Stimulated activated naive CD4-positive, alpha-beta T cell (primary cell): ENCODE results near the gene IKZF1.
A peak's percentile ranks its signal among the peaks of the same experiment; 100 is the strongest.

ENCODE experiments used
- DNase-seq, 6 experiments: peaks; one replicate each; lab custom pipeline; 2025; lab: John Stamatoyannopoulos, UW

IKZF1 gene

DNA sequence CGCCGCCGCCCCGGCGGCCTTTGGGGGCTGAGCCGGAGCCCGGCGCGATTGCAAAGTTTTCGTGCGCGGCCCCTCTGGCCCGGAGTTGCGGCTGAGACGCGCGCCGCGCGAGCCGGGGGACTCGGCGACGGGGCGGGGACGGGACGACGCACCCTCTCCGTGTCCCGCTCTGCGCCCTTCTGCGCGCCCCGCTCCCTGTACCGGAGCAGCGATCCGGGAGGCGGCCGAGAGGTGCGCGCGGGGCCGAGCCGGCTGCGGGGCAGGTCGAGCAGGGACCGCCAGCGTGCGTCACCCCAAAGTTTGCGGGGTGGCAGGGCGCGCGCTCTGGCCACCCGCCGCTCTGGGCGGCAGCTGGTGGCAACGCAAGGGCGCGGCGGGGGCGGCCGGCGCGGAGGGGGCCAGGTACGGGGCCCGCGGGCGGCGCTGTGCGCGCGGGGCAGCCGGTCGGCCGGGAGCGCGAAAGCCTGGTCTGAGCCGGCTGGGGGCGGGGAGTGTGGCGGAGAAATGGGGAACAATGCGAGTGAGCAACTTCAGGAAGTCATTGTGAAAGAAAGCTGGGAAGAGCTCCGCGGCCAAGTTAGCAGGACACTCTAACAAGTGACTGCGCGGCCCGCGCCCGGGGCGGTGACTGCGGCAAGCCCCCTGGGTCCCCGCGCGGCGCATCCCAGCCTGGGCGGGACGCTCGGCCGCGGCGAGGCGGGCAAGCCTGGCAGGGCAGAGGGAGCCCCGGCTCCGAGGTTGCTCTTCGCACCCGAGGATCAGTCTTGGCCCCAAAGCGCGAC is at the start of gene IKZF1:
TSS of gene IKZF1 (plus strand) at position 588 of the 782 bp plus-strand sequence. CDS start 14,346 bp downstream, outside the sequence.
- peak in 5 of 6 experiments; percentile 38 to 70 (median 63) for DNase-seq

DNA sequence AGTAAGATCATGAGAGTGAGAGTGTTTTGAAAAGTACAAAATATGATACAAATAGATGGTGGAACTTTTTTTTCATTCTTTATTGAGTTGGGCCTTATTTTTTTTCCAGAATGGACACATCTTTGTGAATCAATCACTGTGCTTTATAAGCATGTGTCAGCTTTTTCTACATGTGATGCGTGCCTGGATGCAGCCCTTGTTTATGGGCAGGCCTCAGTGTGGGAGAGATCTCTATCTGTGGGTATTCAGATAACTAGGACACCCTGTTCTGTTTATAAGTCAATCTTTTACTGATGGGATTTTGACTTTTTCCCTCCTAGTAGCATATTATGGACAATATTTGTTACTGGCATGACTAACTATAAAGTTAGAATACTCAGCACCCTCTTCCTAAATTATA is 42.9 kb upstream of the IKZF1 start:
- no peak for DNase-seq

DNA sequence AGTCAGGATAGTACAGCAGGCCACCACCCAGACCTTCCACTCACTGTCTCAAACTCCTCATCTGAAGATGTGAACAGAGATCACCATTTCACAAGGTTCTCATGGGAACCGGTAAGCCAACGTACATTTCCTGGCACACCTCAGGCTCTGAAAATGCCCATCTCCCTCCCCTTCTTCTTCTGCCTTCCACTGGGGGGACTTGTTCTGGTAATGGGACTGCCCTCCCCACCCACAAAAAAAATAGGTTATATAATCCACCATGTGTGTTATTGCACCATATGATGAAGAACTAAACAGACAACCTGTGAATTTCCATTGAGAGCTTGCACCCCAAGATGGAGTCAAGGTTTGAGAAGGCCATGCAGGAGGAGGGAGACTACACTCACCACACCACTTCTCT is 42.1 kb upstream of the IKZF1 start:
- no peak for DNase-seq

DNA sequence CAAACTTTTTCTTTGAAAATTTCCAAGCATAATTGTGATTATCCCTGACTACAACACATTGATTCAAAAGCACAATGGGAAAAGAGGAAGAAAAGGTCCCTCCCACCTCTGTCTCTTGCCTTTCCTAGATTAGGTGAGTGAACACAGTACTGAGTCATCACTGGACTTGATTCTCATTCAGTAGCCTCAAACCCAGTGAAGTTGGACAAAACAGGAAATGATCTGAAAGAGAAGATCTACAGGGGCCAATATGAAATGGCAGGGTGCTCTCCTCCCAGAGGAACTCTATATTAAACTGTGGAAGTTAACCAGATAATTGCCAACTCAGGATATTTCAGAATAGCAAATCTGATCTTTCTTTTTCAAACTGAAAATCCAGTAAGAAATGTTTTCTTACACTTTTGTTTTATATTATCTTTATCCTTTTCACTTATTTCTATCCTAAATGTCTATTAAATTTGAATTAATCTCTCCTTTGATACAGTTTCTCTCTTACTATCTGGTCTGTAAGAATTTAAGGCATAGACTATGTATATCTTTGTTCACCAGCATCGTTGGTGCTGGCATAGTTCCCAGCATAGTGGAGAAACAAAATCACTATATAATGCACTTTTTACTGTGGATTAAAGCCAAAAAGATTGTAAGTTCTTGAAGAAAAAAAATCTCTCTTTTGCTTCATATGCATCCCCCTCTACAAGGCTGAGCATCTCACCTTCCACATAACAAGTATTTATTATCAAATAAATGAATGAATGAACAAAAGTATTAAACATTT is 41.4 kb upstream of the IKZF1 start:
- DNase-seq: no peak

DNA sequence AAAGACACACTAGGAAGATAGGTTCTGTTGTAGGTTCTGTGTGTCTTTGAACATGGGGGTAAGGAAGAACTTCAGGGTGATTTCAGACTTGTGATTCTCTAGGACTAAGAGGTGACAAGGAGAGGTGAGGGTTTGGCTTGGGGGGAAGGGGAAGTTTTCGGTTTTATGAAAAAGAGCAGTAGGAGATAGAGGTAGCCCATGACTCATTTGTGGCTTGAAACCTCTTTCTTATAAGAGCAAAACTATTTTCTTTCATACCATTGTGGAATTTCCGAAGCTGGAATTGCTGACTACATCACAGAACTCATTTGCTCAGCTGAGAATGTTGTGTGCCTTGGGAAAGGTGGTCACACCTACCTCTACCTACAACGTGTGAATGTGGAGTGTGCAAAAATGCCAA is 39.6 kb upstream of the IKZF1 start:
- DNase-seq: no peak

DNA sequence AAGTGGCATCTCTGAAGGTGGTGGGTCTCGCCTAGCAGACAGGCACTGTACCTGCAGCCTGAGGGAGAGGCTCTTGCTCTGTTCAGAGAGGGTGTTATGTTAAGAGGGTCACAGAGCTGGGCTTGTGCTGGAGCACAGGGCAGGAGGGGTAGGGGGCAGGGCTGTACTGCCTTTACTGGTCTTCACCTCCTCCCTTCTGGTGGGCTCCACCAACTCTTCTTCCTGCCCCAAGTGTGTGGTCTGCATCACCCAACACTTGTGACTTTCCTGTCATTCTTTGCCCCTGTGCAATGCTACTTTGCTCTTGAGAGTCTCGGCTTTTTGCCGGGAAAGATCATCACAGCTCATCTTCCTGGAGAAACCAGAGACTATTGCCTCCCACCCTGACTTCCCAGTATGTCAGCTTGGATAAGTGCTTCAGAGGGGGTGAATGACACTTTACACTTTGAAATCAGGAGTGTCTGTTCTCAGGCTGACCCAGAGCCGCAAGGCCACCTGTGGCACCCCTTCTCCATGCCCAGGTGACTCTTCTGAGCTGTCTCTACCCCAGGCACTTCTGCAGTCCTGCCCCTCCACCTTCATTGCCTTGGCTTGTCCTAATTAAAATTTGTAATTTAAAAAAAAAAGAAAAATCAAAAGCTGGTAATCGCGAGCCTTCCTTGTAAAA is 38.4 kb upstream of the IKZF1 start:
- DNase-seq: no peak

DNA sequence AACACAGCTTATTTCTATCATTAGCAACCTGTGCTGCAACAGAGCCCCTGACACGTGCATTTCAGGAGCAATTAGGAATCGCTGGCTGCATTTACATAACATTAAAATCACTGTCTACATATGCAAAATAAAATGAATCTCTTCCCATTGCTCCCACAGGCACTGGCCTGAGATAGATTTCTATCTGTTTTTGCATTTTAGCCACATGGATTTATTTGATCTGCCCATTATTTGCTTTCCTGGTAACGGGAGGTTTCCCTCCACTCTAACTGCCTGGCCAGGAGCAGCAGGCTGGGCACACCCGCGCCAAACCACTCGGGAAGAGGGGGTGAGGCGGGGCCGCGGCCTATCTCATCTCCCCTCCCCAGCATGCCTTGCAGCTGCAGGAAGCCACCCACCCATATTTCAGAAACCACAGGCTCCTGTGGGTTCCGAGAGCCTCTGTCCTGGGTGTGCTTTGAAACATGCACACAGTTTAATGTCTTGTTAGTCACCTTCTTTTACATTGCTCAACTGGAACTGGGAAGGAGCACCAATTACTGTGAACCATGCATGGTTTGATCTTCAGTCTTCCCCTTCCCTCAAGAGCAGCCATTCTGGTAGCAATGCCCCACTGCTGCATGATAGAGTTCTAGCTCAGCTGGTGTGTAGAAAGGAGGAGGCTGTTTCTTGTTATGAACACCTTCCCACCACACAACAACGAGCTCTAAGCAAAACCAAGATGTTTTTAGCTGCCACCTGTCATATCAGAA is 37.7 kb upstream of the IKZF1 start:
- DNase-seq: peak; percentile 45 to 85 (median 65)

DNA sequence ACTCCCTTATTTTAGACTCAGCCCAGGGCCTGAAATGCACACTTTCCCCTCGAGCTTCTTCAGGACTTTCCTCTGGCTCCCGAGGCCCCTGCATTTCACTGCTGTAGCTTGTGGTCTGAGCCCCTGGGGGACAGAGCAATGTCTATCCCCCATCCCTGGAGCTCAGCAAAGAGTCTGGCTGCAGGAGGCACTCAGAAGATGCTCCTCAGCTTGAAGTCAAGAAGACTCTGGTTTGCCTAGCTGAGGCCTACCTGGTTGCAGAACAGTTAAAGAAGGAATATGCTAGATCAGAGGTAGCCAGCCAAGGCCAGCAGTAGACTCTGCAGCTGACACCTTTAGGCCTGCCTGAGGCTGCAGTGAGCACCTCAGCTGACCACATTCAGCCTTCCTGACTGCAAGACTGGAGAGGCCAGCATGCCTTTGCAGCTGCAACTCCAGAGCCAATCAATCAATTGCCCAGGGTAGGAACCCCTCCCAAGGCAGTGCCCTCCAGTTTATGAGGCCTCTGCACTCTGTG is 36.9 kb upstream of the IKZF1 start:
- peak in 1 of 6 experiments; percentile 41 for DNase-seq

DNA sequence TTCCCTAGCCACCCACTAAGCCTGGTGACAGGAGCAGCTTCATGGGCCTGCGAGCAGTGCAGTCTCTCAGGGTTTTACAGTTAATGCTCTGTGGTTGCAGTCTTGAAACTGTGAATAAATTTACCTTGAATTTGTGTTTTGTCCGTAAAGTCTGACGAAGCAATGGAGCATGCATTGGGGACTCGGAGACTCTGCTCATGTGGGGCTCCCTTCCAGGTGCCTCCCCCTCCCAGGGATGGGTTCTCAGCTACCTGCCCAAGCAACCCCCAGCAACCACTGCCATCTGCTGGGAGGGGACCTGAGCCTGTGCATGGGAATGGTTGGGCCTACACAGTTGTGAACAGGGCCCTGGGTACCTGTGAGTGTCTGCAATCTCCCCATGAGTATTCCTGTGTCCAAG is 36.3 kb upstream of the IKZF1 start:
- DNase-seq: no peak

DNA sequence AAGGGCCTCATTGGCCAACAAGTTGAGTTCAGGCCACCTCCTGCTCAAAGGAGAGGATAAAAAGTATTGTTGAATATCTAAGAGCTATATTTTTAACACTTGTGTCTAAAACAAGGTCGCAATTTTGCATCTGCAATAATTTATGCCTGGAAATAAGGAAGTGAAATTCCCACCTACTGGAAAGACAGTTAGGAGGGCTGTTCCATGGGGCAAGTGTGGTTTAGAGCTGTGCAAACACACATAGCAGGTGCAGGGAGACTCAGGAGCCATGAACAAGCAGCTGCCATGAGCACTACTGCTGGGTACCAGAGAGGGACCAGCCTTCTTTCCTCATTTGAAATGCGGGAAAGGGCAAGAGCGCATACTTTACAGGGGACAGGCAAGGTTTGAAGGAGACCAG is 35.5 kb upstream of the IKZF1 start:
- DNase-seq: no peak

DNA sequence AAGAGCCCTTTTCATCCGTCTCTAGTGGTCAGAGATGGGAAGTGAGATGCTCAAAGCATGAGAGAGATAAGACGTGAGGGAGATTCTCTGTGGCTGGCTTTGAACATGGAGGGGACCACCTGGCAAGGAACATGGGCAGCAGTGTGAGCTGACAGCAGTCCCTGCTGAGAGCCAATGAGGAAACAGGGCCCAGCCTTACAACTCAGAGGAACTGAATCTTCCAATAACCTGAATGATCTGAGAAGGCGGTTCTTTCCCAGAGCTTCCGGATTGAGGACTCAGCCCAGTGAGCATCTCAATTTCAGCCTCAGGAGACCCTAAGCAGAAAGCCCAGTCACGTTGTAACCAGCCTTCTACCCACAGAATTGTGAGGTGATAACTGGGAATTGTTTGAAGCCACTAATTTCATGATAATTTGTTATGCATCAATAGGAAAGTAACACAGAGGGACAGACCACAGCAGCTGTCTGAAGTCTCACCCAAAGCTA is 33.9 kb upstream of the IKZF1 start:
- DNase-seq: no peak

DNA sequence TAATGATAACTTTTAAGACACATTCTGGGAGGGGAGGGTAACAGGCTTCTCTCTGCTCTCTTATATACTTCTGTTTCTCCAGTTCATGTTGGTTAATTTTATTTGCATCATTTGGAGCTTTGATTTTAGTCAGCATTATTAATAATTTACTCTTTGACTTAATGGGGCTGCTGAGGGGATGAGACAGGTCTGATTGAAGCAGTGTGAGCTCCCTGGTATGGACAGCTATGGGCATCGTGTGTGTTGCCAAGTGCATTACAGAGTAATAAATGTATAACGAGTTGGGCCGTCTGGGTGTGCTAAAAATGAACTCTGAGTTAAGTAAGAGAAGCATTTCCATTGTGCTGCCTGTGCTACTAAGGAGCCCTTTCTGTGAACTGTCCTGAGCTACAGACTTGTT is 31.7 kb upstream of the IKZF1 start:
- DNase-seq: no peak

DNA sequence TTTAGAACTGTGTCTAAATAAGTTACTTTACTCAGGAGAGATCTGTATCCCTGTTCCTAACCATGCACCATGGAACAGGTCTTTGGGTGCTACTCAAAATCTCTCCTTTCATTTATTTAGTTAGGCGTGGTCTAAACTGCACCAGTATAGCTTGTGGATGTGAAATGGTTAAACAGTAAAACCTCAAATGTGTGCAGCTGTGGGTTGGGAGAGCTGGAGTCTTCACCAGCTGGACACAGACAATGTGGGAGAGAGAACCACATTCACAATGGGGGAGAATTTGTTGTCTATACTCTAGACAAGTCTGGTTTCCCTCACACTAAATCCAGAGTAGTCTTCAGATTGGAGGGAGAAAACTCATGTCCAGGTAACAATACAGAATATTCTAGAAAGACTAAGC is 31.2 kb upstream of the IKZF1 start:
- no peak for DNase-seq

DNA sequence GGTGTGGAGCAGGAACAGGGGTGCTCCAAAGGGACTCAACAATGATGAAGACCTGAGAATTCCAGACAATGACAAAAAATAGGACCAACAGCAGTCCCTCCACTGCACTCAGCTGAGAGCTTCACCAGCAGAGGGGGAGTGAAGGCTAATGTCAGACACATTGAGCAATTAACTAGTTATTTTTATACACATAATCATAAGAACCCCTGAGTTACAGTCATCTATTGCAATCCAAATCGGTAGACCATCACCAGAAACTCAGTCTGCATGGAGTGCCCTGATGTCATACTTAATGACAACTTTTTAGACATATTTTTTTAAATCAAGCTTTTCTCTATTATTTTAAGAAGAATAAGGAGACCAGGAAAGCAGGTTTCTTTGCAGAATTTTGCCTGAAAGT is 30.6 kb upstream of the IKZF1 start:
- no peak for DNase-seq

DNA sequence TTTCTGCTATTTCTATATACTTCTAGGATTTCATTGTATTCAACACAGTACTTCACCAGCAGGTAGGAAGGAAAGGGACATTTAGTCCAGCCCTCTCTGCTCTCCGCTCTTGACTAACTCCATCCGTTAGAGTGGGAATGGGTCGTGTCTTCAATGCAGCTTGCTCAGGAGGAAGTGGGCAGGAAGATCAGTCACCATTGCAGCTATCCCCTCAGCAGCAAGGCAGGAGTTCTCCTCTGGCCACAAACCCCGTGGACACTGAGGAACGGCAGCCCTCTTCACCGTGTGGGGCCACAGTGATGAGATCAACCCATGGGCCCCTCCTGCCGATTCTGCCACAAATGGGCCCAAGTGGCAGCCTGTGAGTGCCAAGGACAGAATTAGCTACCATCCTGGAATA is 30.2 kb upstream of the IKZF1 start:
- no peak for DNase-seq

DNA sequence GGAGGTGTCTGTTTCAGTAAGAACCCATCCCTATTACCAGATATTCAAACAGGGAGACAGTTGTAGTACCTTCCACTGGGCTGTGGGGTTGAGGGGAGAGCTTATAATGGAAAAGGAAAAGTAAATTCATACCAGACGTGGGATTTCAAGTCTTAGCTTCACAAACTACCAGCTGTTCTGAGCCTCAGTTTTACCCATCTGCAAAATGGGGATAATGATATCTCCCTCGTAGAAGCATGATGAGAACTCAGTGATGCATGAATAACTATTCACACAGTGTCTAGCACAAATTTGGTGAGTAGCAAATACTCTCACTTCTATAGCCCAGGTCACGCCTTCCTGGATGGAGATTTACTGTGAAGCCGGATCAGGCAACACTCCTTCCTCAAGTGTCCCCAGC is 29.1 kb upstream of the IKZF1 start:
- no peak for DNase-seq

DNA sequence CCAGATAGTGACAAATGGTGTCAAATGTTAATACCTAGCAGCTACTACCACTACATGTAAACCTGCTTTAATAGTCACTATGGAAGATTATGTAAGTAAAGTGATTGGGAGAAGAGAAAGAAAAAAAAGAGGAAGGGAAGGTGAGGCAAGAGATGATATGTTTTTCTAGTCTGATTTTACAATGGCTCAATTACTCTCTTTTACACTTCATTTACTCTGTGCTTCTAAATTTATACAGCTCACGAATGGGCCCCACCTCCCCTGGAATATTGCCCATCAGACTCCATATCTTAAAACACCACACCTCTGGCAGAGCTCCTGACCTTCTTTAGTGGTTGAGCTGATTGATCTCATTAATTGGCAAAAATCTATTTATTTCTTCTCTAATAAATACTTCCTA is 28.0 kb upstream of the IKZF1 start:
- DNase-seq: no peak

DNA sequence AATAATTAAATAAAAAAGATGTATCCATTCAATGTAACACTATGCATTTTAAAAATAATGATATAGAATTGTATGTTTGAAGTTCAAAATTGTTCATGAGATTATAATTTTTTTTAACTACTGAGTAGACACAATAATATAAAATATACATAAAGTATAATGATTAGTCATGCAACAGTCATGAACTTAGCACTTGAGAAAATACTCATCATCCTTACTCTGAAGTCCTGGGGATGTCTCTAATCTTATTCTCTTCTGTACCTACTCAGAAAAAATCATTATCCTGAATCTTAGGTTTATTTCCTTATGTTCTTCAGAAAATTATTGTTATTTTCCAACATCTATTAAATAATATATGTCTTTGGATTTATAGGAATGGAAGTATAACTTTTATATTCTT is 26.4 kb upstream of the IKZF1 start:
- DNase-seq: no peak

DNA sequence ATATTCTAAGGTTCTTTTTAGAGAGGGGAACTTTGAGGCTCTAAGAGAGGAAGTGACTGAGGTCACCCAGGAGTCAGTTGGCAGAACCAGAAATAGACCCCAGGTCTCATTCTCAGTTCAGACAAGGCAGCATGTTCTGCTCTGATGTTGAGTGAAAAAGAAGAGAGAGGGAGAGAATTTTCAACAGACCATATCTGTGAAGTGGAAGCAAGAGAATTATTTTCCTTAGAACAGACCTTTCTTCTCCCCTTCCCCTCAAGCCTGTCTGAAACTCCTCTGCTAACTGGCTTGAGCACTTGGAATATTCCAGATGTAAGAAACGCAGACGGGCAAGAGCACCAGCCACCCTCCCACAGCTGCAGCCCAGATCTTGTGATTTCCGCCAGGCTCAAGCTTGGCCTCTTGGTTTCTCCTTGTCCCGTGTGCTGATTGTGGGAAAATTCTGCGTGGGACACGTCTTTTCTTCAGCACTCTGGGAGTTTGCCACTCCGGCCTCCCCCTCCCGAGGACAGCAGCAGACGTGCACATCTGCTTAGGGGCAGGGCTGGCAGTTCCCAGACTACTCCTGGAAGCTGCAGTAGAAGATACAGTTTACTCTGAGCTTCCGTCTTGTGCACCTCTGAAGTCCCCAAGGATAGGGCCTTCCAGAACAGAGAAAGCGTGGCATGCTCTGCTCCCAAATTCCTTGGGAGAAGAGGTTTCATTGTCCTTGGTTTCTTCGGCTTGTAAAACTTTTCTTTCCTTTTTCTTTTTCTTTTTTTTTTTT is 22.7 kb upstream of the IKZF1 start:
- peak in 1 of 6 experiments; percentile 36 for DNase-seq

DNA sequence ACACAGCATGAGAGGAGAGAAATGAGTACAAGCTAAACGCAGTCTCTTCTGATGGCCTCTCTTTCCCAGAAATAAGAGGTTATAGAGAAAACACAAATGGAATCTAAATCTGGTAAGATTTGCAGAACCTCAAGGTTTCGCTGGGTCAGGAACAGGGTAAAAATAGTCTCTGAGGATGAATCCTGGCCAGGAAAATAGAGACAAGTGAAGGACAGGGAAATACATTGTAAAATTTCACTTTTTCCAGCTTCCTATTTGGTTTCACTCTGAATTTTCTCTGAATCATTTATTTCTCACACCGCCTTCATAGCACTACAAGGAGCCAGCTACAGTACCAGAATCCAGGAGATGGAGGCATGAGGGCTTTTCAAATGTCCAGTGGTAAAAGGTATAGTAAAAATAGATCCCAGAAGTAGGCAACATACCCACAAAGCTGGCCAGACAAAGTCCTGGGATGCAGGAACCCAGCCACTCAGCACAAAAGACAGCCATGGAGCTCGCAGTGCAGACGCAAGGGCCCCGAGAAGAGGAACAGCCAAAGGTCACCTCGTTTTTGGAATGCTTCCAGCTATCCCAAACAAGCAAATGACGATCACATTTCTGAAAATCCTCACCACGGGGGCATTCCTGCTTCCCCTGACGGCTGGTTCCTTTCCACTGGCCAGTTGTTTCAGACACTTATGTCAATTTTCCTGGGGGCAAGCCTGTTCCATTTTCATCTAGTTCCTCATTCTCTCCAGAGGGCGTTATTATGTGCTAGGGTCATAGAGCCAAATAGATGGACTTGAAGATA is 21.5 kb upstream of the IKZF1 start:
- no peak for DNase-seq
